ENCODE measurements around the gene NDUFAF8. TPM values are rescaled to one million over a fixed set of nuclear protein-coding genes. Genes with fewer than 3 reads are reported as not detected.

NDUFAF8 gene
- total RNA-seq, 2 experiments from 2014 or later, result 129 to 165 TPM

DNA sequence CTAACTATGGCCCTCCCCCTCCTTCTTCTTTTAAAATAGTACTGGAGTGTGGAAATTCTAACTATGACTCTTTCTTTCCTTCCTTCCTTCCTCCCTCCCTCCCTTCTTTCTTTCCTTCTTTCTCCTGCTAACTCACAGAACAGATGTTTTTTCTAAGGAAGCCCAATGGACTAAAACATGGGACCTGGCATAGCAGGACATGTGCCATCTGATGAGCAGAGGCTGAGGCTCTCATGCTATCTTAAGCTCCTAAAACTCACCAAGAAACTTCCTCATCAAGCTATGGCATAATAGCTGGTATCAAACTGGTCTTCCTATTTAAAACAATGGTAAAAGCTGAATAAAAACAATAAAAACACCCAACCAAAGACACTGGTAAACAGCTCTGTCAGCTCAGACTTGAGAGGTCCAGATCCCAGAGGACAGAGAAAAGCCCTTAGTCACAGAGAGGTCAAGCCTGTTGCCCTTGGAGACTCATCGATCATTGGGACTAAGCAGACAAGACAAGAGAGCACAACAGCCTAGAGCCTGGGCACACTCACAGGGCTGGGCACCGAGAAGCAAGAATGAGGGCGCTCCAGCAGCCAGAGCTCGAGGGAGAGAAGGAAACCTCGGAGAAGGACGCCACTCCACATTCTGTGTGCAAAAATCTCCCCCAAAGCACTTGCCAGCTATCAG, 28.4 kb downstream of the NDUFAF8 start:
- no peaks in the 10 kb centered on the region for H3K4me1 ChIP-seq (ENCODE audit: insufficient read depth, low read length, poor library complexity, severe bottlenecking)
- no peaks in the 10 kb centered on the region for H3K9me2 ChIP-seq (ENCODE audit: insufficient read depth, low read length)
- no peak overlapping the region for H2AFZ ChIP-seq (ENCODE audit: low read length)
- no peak overlapping the region for H3K4me3 ChIP-seq (ENCODE audit: low read depth, low read length, poor library complexity, severe bottlenecking)
- POLR2A ChIA-PET, result no interaction called here
- CTCF ChIA-PET (ENCODE audit: unreplicated experiment), result no interaction called here
- no peaks in the 10 kb centered on the region for H4K20me1 ChIP-seq (ENCODE audit: insufficient read depth, low read length)
- H3K9me3 ChIP-seq (ENCODE audit: low read length), result no peaks in the 10 kb centered on the region
- no peak overlapping the region for H3K27ac ChIP-seq (ENCODE audit: low read depth, low read length, poor library complexity, severe bottlenecking)
- no peak for DNase-seq (ENCODE audit: low spot score)
- TF ChIP-seq, protein P1, sequence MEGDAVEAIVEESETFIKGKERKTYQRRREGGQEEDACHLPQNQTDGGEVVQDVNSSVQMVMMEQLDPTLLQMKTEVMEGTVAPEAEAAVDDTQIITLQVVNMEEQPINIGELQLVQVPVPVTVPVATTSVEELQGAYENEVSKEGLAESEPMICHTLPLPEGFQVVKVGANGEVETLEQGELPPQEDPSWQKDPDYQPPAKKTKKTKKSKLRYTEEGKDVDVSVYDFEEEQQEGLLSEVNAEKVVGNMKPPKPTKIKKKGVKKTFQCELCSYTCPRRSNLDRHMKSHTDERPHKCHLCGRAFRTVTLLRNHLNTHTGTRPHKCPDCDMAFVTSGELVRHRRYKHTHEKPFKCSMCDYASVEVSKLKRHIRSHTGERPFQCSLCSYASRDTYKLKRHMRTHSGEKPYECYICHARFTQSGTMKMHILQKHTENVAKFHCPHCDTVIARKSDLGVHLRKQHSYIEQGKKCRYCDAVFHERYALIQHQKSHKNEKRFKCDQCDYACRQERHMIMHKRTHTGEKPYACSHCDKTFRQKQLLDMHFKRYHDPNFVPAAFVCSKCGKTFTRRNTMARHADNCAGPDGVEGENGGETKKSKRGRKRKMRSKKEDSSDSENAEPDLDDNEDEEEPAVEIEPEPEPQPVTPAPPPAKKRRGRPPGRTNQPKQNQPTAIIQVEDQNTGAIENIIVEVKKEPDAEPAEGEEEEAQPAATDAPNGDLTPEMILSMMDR (conservative IDR thresholded peaks at IDR 0.05; ENCODE audit: low read length), result no peak
- no peak for TF ChIP-seq EZH2phosphoT487 (IDR thresholded peaks at IDR 0.05; ENCODE audit: borderline replicate concordance, low read depth, low read length)
- intact Hi-C loops (cut with micrococcal nuclease; ENCODE audit: unreplicated experiment), result no loop called here
- no peak overlapping the region for H3K4me2 ChIP-seq (ENCODE audit: low read length)
- H3K79me2 ChIP-seq (ENCODE audit: insufficient read depth, low read depth, low read length), result no peaks in the 10 kb centered on the region
- peaks cover 48% of the 10 kb centered on the region for H3K36me3 ChIP-seq (ENCODE audit: insufficient read depth, low read length)
- no TSS peak for BruUV-seq (replicated peaks)

DNA sequence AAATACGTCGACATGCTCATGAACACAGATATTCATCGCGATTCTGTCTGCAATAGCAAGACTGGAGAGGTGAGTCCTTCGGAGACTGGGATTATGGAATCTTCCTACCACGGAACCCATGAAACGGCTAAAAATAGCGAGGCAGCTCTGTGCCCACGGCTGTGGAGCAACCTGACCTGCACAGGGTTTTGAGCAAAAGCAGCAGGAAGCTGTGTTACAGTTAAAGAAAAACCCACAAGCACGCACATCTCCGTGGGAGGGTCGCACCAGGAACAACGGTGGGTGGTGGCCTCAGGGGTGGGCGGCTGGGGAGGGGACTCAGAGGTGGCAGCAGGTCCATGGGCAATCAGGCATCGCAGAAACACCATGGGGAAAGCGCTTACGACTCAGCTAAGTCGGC, 31.2 kb downstream of the NDUFAF8 start:
- Histone ChIP-seq H3K36me3 (ENCODE audit: insufficient read depth, low read length) (peaks cover 67% of the 10 kb centered on the region), H2AFZ (ENCODE audit: low read length) (no peak overlapping the region), H3K79me2 (ENCODE audit: insufficient read depth, low read depth, low read length) (no peaks in the 10 kb centered on the region), H3K9me3 (ENCODE audit: low read length) (no peaks in the 10 kb centered on the region), H3K4me3 (ENCODE audit: low read depth, low read length, poor library complexity, severe bottlenecking) (no peak overlapping the region), H3K4me2 (ENCODE audit: low read length) (no peak overlapping the region), H3K9me2 (ENCODE audit: insufficient read depth, low read length) (no peaks in the 10 kb centered on the region), H4K20me1 (ENCODE audit: insufficient read depth, low read length) (no peaks in the 10 kb centered on the region), H3K4me1 (ENCODE audit: insufficient read depth, low read length, poor library complexity, severe bottlenecking) (no peaks in the 10 kb centered on the region), H3K27ac (ENCODE audit: low read depth, low read length, poor library complexity, severe bottlenecking) (no peak overlapping the region)
- POLR2A ChIA-PET, result no interaction called here
- intact Hi-C loops (cut with micrococcal nuclease; ENCODE audit: unreplicated experiment), result no loop called here
- CTCF ChIA-PET (ENCODE audit: unreplicated experiment), result no interaction called here
- no peak for TF ChIP-seq EZH2phosphoT487 (IDR thresholded peaks at IDR 0.05; ENCODE audit: borderline replicate concordance, low read depth, low read length)
- TF ChIP-seq, protein P1 (conservative IDR thresholded peaks at IDR 0.05; ENCODE audit: low read length), result no peak
- no TSS peak for BruUV-seq (replicated peaks)
- no peak for DNase-seq (ENCODE audit: low spot score)

DNA sequence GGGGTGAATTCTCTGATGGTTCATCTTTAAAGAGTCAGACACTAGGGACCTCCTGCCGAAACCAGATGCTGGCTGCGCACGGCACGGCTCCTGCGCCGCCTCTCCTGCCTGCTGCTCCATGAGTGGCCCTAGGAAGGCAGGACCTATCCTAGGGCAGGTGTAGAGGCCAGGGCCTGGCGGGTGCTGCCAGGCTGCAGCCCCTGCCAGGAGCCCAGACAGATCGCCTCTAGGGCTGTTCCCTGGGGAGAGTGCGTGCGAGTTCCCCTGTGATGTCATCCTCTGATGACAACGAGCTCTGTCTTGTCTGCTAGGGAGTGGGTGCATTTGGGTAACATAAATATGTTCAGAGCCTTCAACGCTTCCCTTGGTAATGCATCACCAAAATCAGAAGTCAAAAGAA, 32.1 kb downstream of the NDUFAF8 start:
- H3K36me3 ChIP-seq (ENCODE audit: insufficient read depth, low read length), result peaks cover 66% of the 10 kb centered on the region
- TF ChIP-seq EZH2phosphoT487 (IDR thresholded peaks at IDR 0.05; ENCODE audit: borderline replicate concordance, low read depth, low read length), result no peak
- TF ChIP-seq, protein P1 (conservative IDR thresholded peaks at IDR 0.05; ENCODE audit: low read length), result no peak
- ChIA-PET POLR2A (no interaction called here), CTCF (ENCODE audit: unreplicated experiment) (no interaction called here)
- intact Hi-C loops (cut with micrococcal nuclease; ENCODE audit: unreplicated experiment), result no loop called here
- no peaks in the 10 kb centered on the region for H3K79me2 ChIP-seq (ENCODE audit: insufficient read depth, low read depth, low read length)
- no peak overlapping the region for H2AFZ ChIP-seq (ENCODE audit: low read length)
- no peak overlapping the region for H3K27ac ChIP-seq (ENCODE audit: low read depth, low read length, poor library complexity, severe bottlenecking)
- H3K4me1 ChIP-seq (ENCODE audit: insufficient read depth, low read length, poor library complexity, severe bottlenecking), result no peaks in the 10 kb centered on the region
- H3K9me2 ChIP-seq (ENCODE audit: insufficient read depth, low read length), result no peaks in the 10 kb centered on the region
- no peak overlapping the region for H3K4me3 ChIP-seq (ENCODE audit: low read depth, low read length, poor library complexity, severe bottlenecking)
- no peaks in the 10 kb centered on the region for H4K20me1 ChIP-seq (ENCODE audit: insufficient read depth, low read length)
- H3K9me3 ChIP-seq (ENCODE audit: low read length), result no peaks in the 10 kb centered on the region
- no peak for DNase-seq (ENCODE audit: low spot score)
- H3K4me2 ChIP-seq (ENCODE audit: low read length), result no peak overlapping the region
- no TSS peak for BruUV-seq (replicated peaks)
